DMS153 treated with DMSO at 0.1 percent for 48 hours (cell line): ENCODE results near the gene HORMAD2.
"Not testable (repeated sequence)": the region's sequence is repeated elsewhere in the genome, so short reads cannot be mapped to it uniquely, and the experiment has no call there.

ENCODE experiments used
- DNase-seq: peaks from one replicate; lab custom pipeline; 2025; ENCODE audit not compliant: unreplicated experiment; lab: John Stamatoyannopoulos, UW

The HORMAD2 gene

GRCh38 chr22:30056015-30056414 is 24.2 kb upstream of the HORMAD2 start:
- no peak for DNase-seq

GRCh38 chr22:30057375-30057774 is 22.9 kb upstream of the HORMAD2 start:
- no peak for DNase-seq

- DNase-seq, result not testable (repeated sequence)
Observed at GRCh38 chr22:30059346-30060020, 20.8 kb upstream of the HORMAD2 start.

GRCh38 chr22:30061094-30061493 is 19.2 kb upstream of the HORMAD2 start:
- not testable (repeated sequence) for DNase-seq

GRCh38 chr22:30062259-30062658 is 18.0 kb upstream of the HORMAD2 start:
- no peak for DNase-seq

- no peak for DNase-seq
Observed at GRCh38 chr22:30062950-30063349, 17.3 kb upstream of the HORMAD2 start.

- no peak for DNase-seq
Observed at GRCh38 chr22:30064172-30064571, 16.1 kb upstream of the HORMAD2 start.

GRCh38 chr22:30073743-30074142 is 6.5 kb upstream of the HORMAD2 start:
- no peak for DNase-seq

- no peak for DNase-seq
Observed at GRCh38 chr22:30074147-30074546, 6.1 kb upstream of the HORMAD2 start.

- DNase-seq, result no peak
Observed at GRCh38 chr22:30074994-30075393, 5.3 kb upstream of the HORMAD2 start.

- no peak for DNase-seq
Observed at GRCh38 chr22:30077279-30077880, 2.9 kb upstream of the HORMAD2 start.

GRCh38 chr22:30078320-30079311 is 1.6 kb upstream of the HORMAD2 start:
- DNase-seq, result no peak

GRCh38 chr22:30080805-30081204 is 541 bp downstream of the HORMAD2 start:
- no peak for DNase-seq

- DNase-seq, result no peak
Observed at GRCh38 chr22:30086496-30086895, 6.2 kb downstream of the HORMAD2 start.

GRCh38 chr22:30087037-30087436 is 6.8 kb downstream of the HORMAD2 start:
- not testable (repeated sequence) for DNase-seq

- DNase-seq, result no peak
Observed at GRCh38 chr22:30087611-30088010, 7.3 kb downstream of the HORMAD2 start.

GRCh38 chr22:30088468-30088867 is 8.2 kb downstream of the HORMAD2 start:
- no peak for DNase-seq

GRCh38 chr22:30089655-30089974 is 9.4 kb downstream of the HORMAD2 start:
- no peak for DNase-seq

- DNase-seq, result no peak
Observed at GRCh38 chr22:30092686-30093085, 12.4 kb downstream of the HORMAD2 start.

GRCh38 chr22:30094804-30095203 is 14.5 kb downstream of the HORMAD2 start:
- no peak for DNase-seq

GRCh38 chr22:30097861-30098260 is 17.6 kb downstream of the HORMAD2 start:
- DNase-seq, result no peak

GRCh38 chr22:30100770-30101169 is 20.5 kb downstream of the HORMAD2 start:
- DNase-seq, result not testable (repeated sequence)
